Measurements from ENCODE around the gene RASGEF1B.

RASGEF1B gene

GRCh38 chr4:81471588-81472280 lies at the start of gene RASGEF1B:
Gene RASGEF1B (minus strand): TSS chr4:81471907. CDS start chr4:81459508, 12,399 bp downstream.
- DNase-seq (ENCODE audit: low read depth), result peak; percentile 92

GRCh38 chr4:81519856-81520255 lies 48.1 kb upstream of the RASGEF1B start:
- DNase-seq (ENCODE audit: low read depth), result no peak

GRCh38 chr4:81519427-81519773 lies 47.7 kb upstream of the RASGEF1B start:
- no peak for DNase-seq (ENCODE audit: low read depth)

GRCh38 chr4:81518762-81519426 lies 47.2 kb upstream of the RASGEF1B start:
- no peak for DNase-seq (ENCODE audit: low read depth)

GRCh38 chr4:81516241-81516640 lies 44.5 kb upstream of the RASGEF1B start:
- DNase-seq (ENCODE audit: low read depth), result no peak

GRCh38 chr4:81512757-81513501 lies 41.2 kb upstream of the RASGEF1B start:
- DNase-seq (ENCODE audit: low read depth), result no peak

GRCh38 chr4:81512001-81512756 lies 40.5 kb upstream of the RASGEF1B start:
- DNase-seq (ENCODE audit: low read depth), result no peak

- DNase-seq (ENCODE audit: low read depth), result no peak
Observed at GRCh38 chr4:81510643-81511178, 39.0 kb upstream of the RASGEF1B start.

GRCh38 chr4:81509822-81510221 lies 38.1 kb upstream of the RASGEF1B start:
- no peak for DNase-seq (ENCODE audit: low read depth)

GRCh38 chr4:81509191-81509590 lies 37.5 kb upstream of the RASGEF1B start:
- no peak for DNase-seq (ENCODE audit: low read depth)

GRCh38 chr4:81508411-81509185 lies 36.9 kb upstream of the RASGEF1B start:
- no peak for DNase-seq (ENCODE audit: low read depth)

GRCh38 chr4:81507530-81507929 lies 35.8 kb upstream of the RASGEF1B start:
- DNase-seq (ENCODE audit: low read depth), result no peak

- no peak for DNase-seq (ENCODE audit: low read depth)
Observed at GRCh38 chr4:81506731-81507130, 35.0 kb upstream of the RASGEF1B start.

- DNase-seq (ENCODE audit: low read depth), result no peak
Observed at GRCh38 chr4:81505726-81506125, 34.0 kb upstream of the RASGEF1B start.

GRCh38 chr4:81505004-81505598 lies 33.4 kb upstream of the RASGEF1B start:
- peak; percentile 21 for DNase-seq (ENCODE audit: low read depth)

- no peak for DNase-seq (ENCODE audit: low read depth)
Observed at GRCh38 chr4:81504112-81505003, 32.7 kb upstream of the RASGEF1B start.

- DNase-seq (ENCODE audit: low read depth), result no peak
Observed at GRCh38 chr4:81503586-81503985, 31.9 kb upstream of the RASGEF1B start.

GRCh38 chr4:81502564-81502963 lies 30.9 kb upstream of the RASGEF1B start:
- DNase-seq (ENCODE audit: low read depth), result no peak

GRCh38 chr4:81499840-81500239 lies 28.1 kb upstream of the RASGEF1B start:
- no peak for DNase-seq (ENCODE audit: low read depth)

- no peak for DNase-seq (ENCODE audit: low read depth)
Observed at GRCh38 chr4:81498551-81499099, 26.9 kb upstream of the RASGEF1B start.
